K562 (cell line): ENCODE data around the gene MITF. TPM values are rescaled to one million over a fixed set of nuclear protein-coding genes. Genes with fewer than 3 reads are reported as not detected.

Experiments
- ATAC-seq: fragments of 200-7000 bp; cut with Tn5 transposase; 3 replicates; pipeline ENCODE4 v1.9.1; 2020; ENCODE audit warnings: moderate library complexity
- BruUV-seq: library from RNA; stranded (reverse); fragments of 400-500 nt; replicated peaks from 2 replicates; lab custom pipeline; 2021; lab: Mats Ljungman, UMichigan
- CTCF ChIA-PET: fragments of 300-600 bp; formaldehyde crosslinking; extraction: SDS; loops from one replicate; lab custom pipeline; 2021; ENCODE audit warnings: low intra/inter-chr PET ratio; lab: Yijun Ruan, JAX
- POLR2A ChIA-PET: fragments of 300-600, 350-650 bp; sonication (Branson Sonifier 250); formaldehyde crosslinking; extraction: SDS; loops from one replicate; lab custom pipeline; 2021; ENCODE audit warnings: antibody characterized with exemption, inconsistent platforms; lab: Yijun Ruan, JAX
- DNase-seq, 4 experiments: peaks; one replicate each; pipeline versions ENCODE4 v3.0.0 to v3.0.0-alpha.2; 2011 to 2018; ENCODE audit warnings: low spot score in 3 of 4, mixed read lengths in 3 of 4; ENCODE audit errors: extremely low read depth in 1 of 4
- FAIRE-seq: peaks from 2 replicates; lab custom pipeline; 2011; peaks lifted over from hg19 to GRCh38; lab: Jason Lieb, UNC
- H2AFZ ChIP-seq: 2 replicates; pipeline ENCODE4 v1.6.0; 2011; ENCODE audit warnings: low read depth, low read length, control low read depth, inconsistent platforms
- H3K27ac ChIP-seq: fragments of 200-600 bp; 3 replicates; pipeline ENCODE4 v1.8.0; 2011; ENCODE audit warnings: low read depth, mild to moderate bottlenecking, control low read depth, inconsistent platforms, low read length, moderate library complexity, mixed read lengths; ENCODE audit errors: extremely low read depth
- H3K27me3 ChIP-seq, 2 experiments: fragments of 300-600 bp in 1 of 2; 2 replicates in 1 of 2; 3 replicates in 1 of 2; pipeline versions ENCODE4 v1.6.0 to v1.8.0; 2011; ENCODE audit warnings: inconsistent platforms in 2 of 2, low read length in 2 of 2, mild to moderate bottlenecking in 1 of 2, mixed read lengths in 1 of 2, moderate library complexity in 1 of 2; ENCODE audit not compliant: control insufficient read depth in 2 of 2, insufficient read depth in 2 of 2
- H3K36me3 ChIP-seq: fragments of 300-600 bp; 3 replicates; pipeline ENCODE4 v1.8.0; 2011; ENCODE audit warnings: mild to moderate bottlenecking, low read length, inconsistent platforms; ENCODE audit not compliant: control insufficient read depth, insufficient read depth
- H3K4me1 ChIP-seq, 2 experiments: fragments of 200-600 bp in 1 of 2; replicated peaks in 1 of 2; 2 replicates in 1 of 2; 3 replicates in 1 of 2; pipeline versions ENCODE4 v1.5.1 to v1.8.0; 2011; ENCODE audit warnings: inconsistent platforms in 2 of 2, low read length in 2 of 2, mild to moderate bottlenecking in 1 of 2, mixed read lengths in 1 of 2, moderate library complexity in 1 of 2; ENCODE audit not compliant: control insufficient read depth in 2 of 2, insufficient read depth in 2 of 2
- H3K4me2 ChIP-seq: 2 replicates; pipeline ENCODE4 v1.6.1; 2011; ENCODE audit warnings: low read length, control low read depth, inconsistent platforms, mixed read lengths; ENCODE audit not compliant: insufficient read depth
- H3K4me3 ChIP-seq: fragments of 200-600 bp; sonication (generic), shearing (Covaris generic); 2 replicates; pipeline ENCODE4 v1.5.1; 2016; ENCODE audit warnings: control low read depth, inconsistent platforms
- H3K79me2 ChIP-seq: fragments of 200-600 bp; 3 replicates; pipeline ENCODE4 v1.8.0; 2011; ENCODE audit warnings: low read length, inconsistent platforms; ENCODE audit not compliant: control insufficient read depth, insufficient read depth
- H3K9ac ChIP-seq, 2 experiments: 2 replicates each; pipeline versions ENCODE4 v1.6.0 to v1.6.1; 2011; ENCODE audit warnings: low read depth in 2 of 2, low read length in 2 of 2, control low read depth in 1 of 2, inconsistent platforms in 1 of 2, mild to moderate bottlenecking in 1 of 2, mixed read lengths in 1 of 2; ENCODE audit not compliant: insufficient read depth in 1 of 2
- H3K9me1 ChIP-seq: one replicate; pipeline ENCODE4 v1.6.0; 2011; ENCODE audit warnings: inconsistent platforms, mild to moderate bottlenecking, low read length, moderate library complexity; ENCODE audit not compliant: control insufficient read depth, insufficient read depth
- H3K9me3 ChIP-seq: replicated peaks from 2 replicates; pipeline ENCODE4 v1.5.1; 2011; ENCODE audit warnings: low read depth, low read length, inconsistent platforms; ENCODE audit not compliant: control insufficient read depth, insufficient read depth
- H4K20me1 ChIP-seq: replicated peaks from 2 replicates; pipeline ENCODE4 v1.6.1; 2011; ENCODE audit warnings: low read length, inconsistent platforms, mixed read lengths; ENCODE audit not compliant: control insufficient read depth, insufficient read depth
- BDP1 ChIP-seq: IDR thresholded peaks from 3 replicates; pipeline ENCODE4 v1.6.1; 2011; ENCODE audit not compliant: insufficient read length, insufficient read depth
- DMBX1 ChIP-seq: fragments of 250-450 bp; sonication (Bioruptor Pico); IDR thresholded peaks from 2 replicates; pipeline ENCODE4 v1.8.0; 2022; ENCODE audit warnings: inconsistent platforms, mild to moderate bottlenecking, moderate library complexity, borderline replicate concordance
- DNMT1 ChIP-seq: fragments of 450-650 bp; IDR thresholded peaks from 2 replicates; pipeline ENCODE4 v1.6.1; 2016; ENCODE audit warnings: antibody characterized with exemption, mild to moderate bottlenecking
- GABPA ChIP-seq: fragments of 200-800 bp; sonication (Bioruptor generic); conservative IDR thresholded peaks from 2 replicates; pipeline ENCODE4 v1.6.1; 2016; ENCODE audit warnings: low read depth, missing genetic modification characterization, missing compliant biosample characterization
- SNRNP70 ChIP-seq: fragments of 200-400 bp; formaldehyde crosslinking; optimal IDR thresholded peaks from 2 replicates; pipeline ENCODE3; 2017; ENCODE audit warnings: low read depth, low read length
- SP1 ChIP-seq: sonication (generic); formaldehyde crosslinking; IDR thresholded peaks from 2 replicates; pipeline ENCODE4 v1.8.1; 2022; ENCODE audit warnings: mild to moderate bottlenecking, missing genetic modification reagents
- TAF1 ChIP-seq: IDR thresholded peaks from 2 replicates; pipeline ENCODE4 v1.6.1; 2011; ENCODE audit warnings: mild to moderate bottlenecking, low read length, moderate library complexity; ENCODE audit not compliant: insufficient read depth, control insufficient read depth, severe bottlenecking; ENCODE audit errors: extremely low read depth
- WGBS: fragments of 100-300 bp; shearing (Covaris generic); methylation state at CpG from one replicate; pipeline ENCODE4 v1.1.6; 2016; ENCODE audit warnings: low coverage, mixed read lengths; ENCODE audit not compliant: insufficient coverage; ENCODE audit errors: missing lambda C conversion rate; 5-methylcytosine and 5-hydroxymethylcytosine counted together
- in situ Hi-C: fragments of 300-500 bp; cut with MboI; formaldehyde crosslinking; loops from 4 replicates; pipeline ENCODE4 v1.15.0; 2018; ENCODE audit warnings: inconsistent platforms, mixed read lengths
- intact Hi-C: fragments of 100-400 bp; cut with micrococcal nuclease; formaldehyde crosslinking; loops from 2 replicates; pipeline ENCODE4 v1.14.2; 2022
- polyA plus RNA-seq, 8 experiments: library from polyadenylated mRNA; depleted of rRNA in 4 of 8; stranded (reverse) in 5 of 8; unstranded in 3 of 8; fragments of >200 nt; fragmentation: Nextera tagmentation in 2 of 8; fragmentation: Illumina TruSeq in 1 of 8; extraction: Ambion mirVana in 2 of 8; extraction: Trizol in 1 of 8; gene quantifications; 2 replicates each; pipeline versions ENCODE4 v1.2.1 to v1.2.3, GENCODE V29; 2011 to 2014; ENCODE audit warnings: inconsistent platforms in 1 of 8, missing spikeins in 1 of 8
- total RNA-seq, 7 experiments: library from RNA; depleted of rRNA in 6 of 7; stranded (reverse); fragments of >200 nt in 6 of 7; fragmentation: Illumina TruSeq in 2 of 7; extraction: Trizol in 2 of 7; gene quantifications; 2 replicates each; pipeline versions ENCODE4 v1.2.1 to v1.2.3, GENCODE V29; 2011 to 2021; ENCODE audit warnings: low replicate concordance in 1 of 7
- TF ChIP-seq, protein P1 (sequence below): IDR thresholded peaks from 3 replicates; pipeline ENCODE4 v1.6.1; 2011; ENCODE audit warnings: borderline replicate concordance, mild to moderate bottlenecking, moderate library complexity; ENCODE audit not compliant: insufficient read length; ENCODE audit errors: extremely low read depth
- TF ChIP-seq, protein P2 (sequence below): fragments of 450-650 bp; formaldehyde crosslinking; IDR thresholded peaks from 2 replicates; pipeline ENCODE4 v1.4.0; 2020; ENCODE audit warnings: mild to moderate bottlenecking

The MITF gene
- total and polyA plus RNA-seq, 9 of the 15 experiments (the other 6 are each of a cell fraction or from before 2014, with no cell fraction given): 5.6 to 14.9 (median 11.1) TPM

DNA sequence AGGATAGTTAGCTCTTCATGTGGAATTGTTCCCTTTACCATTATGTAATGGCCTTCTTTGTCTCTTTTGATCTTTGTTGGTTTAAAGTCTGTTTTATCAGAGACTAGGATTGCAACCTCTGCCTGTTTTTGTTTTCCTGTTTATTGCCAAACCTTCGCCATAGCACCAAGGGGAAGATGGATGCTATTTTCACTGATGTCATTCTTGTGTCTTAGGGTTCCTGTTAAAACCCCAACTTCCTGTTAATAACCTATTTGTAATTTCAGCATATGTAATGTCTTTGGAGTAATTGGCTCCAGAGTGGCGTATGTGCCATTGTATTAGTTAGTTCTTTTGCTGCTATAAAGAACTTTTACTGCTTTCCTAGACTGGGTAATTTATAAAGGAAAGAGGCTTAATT is 271.1 kb downstream of the MITF start:
- H2AFZ ChIP-seq: no peak overlapping the region
- BruUV-seq: no TSS peak
- H3K4me1 ChIP-seq: no peaks in the 10 kb centered on the region
- H3K9me1 ChIP-seq: no peaks in the 10 kb centered on the region
- FAIRE-seq (no peak), DNase-seq (no peak), ATAC-seq (no peak)
- H3K36me3 ChIP-seq: no peaks in the 10 kb centered on the region
- ChIA-PET POLR2A (no interaction called here), CTCF (no interaction called here)
- no peak overlapping the region for H3K9ac ChIP-seq
- TF ChIP-seq GABPA (tag) (no peak), DMBX1 (CRISPR knock-in tag) (no peak), DNMT1 (no peak), SP1 (no peak), BDP1 (no peak), TAF1 (no peak), SNRNP70 (no peak)
- TF ChIP-seq, protein P1, sequence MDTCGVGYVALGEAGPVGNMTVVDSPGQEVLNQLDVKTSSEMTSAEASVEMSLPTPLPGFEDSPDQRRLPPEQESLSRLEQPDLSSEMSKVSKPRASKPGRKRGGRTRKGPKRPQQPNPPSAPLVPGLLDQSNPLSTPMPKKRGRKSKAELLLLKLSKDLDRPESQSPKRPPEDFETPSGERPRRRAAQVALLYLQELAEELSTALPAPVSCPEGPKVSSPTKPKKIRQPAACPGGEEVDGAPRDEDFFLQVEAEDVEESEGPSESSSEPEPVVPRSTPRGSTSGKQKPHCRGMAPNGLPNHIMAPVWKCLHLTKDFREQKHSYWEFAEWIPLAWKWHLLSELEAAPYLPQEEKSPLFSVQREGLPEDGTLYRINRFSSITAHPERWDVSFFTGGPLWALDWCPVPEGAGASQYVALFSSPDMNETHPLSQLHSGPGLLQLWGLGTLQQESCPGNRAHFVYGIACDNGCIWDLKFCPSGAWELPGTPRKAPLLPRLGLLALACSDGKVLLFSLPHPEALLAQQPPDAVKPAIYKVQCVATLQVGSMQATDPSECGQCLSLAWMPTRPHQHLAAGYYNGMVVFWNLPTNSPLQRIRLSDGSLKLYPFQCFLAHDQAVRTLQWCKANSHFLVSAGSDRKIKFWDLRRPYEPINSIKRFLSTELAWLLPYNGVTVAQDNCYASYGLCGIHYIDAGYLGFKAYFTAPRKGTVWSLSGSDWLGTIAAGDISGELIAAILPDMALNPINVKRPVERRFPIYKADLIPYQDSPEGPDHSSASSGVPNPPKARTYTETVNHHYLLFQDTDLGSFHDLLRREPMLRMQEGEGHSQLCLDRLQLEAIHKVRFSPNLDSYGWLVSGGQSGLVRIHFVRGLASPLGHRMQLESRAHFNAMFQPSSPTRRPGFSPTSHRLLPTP: no peak
- TF ChIP-seq, protein P2, sequence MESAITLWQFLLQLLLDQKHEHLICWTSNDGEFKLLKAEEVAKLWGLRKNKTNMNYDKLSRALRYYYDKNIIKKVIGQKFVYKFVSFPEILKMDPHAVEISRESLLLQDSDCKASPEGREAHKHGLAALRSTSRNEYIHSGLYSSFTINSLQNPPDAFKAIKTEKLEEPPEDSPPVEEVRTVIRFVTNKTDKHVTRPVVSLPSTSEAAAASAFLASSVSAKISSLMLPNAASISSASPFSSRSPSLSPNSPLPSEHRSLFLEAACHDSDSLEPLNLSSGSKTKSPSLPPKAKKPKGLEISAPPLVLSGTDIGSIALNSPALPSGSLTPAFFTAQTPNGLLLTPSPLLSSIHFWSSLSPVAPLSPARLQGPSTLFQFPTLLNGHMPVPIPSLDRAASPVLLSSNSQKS (CRISPR knock-in tag): no peak
- H3K79me2 ChIP-seq: no peaks in the 10 kb centered on the region
- no peak overlapping the region for H3K4me2 ChIP-seq
- in situ Hi-C loops: no loop called here
- no peaks in the 10 kb centered on the region for H3K9me3 ChIP-seq
- H4K20me1 ChIP-seq: no peaks in the 10 kb centered on the region
- H3K27ac ChIP-seq: no peak overlapping the region
- intact Hi-C loops: no loop called here
- no peaks in the 10 kb centered on the region; a peak in 1 of 5 replicates for H3K27me3 ChIP-seq
- WGBS: 12% methylated on average over 2 of the region's 2 CpGs
- H3K4me3 ChIP-seq: no peak overlapping the region
